ENCODE measurements around the gene KDM6A.
A peak's percentile ranks its signal among the peaks of the same experiment; 100 is the strongest.
"Not testable (repeated sequence)": the region's sequence is repeated elsewhere in the genome, so short reads cannot be mapped to it uniquely, and the experiment has no call there.

KDM6A gene

DNA sequence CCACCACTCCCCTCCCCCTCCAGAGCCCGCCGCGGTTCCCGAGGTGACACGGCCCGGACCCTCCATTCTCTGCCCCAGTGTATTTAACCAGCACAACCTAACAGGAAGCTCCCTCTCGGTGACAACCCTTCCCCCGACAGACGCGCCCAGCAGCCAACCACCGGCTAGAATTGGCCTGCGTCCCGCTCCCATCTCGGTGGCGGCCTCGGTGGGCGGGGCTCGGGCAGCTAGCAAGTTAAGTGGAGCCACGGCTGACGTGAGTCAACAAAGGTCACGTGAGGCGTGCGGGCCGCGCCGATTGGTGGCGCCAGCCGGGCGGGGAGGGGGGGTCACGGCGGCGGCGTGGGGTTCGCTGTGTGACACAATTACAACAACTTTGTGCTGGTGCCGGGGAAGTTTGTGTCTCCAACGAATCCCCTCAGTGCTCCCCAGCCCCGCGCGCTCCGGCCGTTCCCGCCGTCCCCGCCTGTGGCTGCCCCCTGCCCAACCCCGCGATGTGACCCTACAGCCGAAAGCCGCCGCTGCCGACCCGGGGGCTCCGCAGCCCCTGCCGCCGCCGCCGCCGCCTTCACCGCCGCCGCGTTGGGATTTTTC, at the start of gene KDM6A:
KDM6A (plus strand) TSS at position 368 of the 594 bp plus-strand sequence. CDS start 364 bp downstream, outside the sequence.
- DNase-seq (ENCODE audit: low read depth), result peak; percentile 99

DNA sequence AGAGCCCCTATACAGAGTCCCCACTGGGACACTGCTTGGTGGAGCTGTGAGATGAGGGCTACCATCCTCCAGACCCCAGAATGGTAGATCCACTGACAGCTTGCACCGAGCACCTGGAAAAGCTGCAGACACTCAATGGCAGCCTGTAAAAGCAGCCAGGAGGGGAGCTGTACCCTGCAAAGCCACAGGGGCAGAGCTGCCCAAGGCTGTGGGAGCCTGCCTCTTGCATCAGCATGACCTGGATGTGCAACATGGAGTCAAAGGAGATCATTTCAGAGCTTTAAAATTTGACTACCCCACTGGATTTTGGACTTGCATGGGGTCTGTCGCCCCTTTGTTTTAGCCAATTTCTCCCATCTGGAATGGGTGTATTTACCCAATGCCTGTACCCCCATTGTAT, 49.8 kb upstream of the KDM6A start:
- not testable (repeated sequence) for DNase-seq (ENCODE audit: low read depth)

DNA sequence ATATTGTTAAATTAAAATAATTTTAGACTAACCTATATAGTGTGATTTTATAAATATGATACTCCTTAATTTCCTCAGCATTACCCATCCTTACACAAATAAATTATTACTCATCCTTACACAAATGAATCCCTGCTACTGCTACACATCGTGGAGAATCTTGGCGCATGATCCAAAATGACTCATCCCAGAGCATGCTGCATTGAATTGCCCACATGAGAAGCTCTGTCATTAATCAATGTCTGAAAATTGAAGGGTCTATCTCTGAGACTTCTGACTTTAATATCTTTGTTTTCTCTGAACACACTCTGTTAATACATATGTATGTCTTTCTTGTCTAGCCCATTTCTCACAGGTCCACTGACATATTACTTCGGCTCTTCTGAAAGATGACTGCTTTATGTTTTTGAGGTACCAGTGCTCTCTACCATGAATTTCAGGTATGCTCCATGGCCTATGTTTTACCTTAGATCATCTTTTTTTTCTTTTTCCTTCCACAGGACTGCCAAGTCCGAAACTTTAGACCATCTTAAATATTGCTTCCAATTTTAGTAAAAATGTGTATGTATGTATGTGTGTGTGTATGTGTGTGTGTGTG, 44.9 kb upstream of the KDM6A start:
- DNase-seq (ENCODE audit: low read depth), result no peak

DNA sequence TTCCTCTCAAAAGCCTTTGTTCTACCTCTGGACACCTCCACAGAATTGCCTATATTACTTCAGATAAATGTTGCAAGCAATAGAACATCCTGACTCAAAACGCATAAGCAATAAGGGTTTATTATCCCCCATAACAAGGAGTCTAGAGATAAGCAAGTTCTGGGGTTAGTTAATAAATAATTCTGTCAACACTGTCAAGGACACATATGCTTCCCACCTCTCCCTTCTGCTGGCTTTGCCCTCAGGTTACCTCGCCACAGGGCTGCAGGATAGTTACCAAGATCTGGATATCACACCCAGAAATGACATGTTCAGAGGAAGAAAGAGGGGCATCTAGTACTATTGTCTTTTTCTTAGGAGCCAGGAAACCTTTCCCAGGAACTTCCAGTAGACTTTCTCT, 43.2 kb upstream of the KDM6A start:
- DNase-seq (ENCODE audit: low read depth), result no peak

DNA sequence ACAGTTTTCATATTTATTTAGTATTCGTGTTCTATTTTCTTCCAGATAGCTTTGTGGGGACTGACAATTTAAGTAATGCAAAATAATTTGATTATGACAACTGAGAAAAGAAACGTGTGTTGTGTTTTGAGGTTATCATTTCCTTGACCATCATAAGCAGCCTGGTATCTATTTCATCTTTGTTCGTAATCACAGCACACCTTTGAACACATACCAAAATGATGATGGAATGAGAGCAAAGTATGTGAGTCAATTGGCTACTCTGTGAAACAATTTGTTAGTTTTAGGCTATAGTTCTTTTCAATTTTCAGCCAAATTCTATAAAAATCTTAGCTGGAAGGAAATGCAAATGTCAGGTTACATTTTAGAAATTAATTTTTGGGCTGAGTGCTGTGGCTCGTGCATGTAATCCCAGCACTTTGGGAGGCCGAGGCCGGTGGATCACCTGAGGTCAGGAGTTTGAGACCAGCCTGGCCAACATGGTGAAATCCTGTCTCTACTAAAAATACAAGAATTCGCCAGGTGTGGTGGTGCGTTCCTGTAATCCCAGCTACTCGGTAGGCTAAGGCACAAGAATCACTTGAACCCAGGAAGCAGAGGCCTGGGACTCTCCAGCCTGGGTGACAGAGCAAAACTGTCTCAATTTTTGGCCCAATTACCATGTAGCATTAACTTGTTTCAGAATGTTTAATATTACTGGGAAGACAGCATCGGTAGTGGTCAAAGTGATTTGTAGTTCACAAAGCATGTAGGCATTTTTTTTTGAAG, 30.3 kb upstream of the KDM6A start:
- DNase-seq (ENCODE audit: low read depth), result no peak

DNA sequence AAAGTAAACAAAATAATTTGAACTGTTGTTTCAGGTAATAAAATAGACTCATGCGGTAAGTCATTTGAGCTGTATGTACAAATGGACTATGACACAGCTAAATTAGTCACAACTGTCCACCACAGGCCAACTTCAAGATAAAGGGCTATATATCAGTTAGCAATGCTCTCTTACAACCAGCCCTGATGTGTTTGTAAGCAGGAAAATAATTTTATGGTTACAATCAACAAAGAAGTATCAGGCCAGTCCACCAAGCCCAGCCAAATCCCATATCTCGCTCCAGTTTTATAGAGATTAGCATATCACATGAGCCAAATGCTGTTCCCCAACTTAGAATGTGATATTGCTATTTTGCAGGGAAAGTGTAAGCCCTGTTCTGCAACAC, 29.7 kb upstream of the KDM6A start:
- DNase-seq (ENCODE audit: low read depth), result no peak

DNA sequence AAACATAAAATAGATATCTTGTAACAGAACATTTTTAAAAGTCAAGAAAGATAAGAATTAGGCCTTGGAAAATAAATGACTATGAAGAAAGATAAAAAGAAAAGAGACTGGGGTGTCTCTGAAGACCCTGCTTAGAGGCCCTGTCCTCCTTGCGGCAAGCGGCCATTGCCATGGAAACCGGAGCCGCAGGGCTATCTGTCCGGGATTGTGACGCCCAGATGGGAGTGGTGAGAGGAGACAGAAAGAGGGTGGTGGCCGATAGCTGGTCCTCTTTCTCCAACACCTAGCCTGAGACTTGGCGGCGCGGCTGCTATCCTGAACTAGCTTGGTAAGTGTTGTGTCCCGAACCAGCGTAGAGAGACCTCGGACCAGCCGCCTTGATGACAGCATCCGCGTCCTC, 29.2 kb upstream of the KDM6A start, which contains the start of gene DUSP21:
DUSP21 (plus strand) TSS at position 269 of the 400 bp plus-strand sequence; CDS start at position 381, 112 bp downstream.
- DNase-seq (ENCODE audit: low read depth), result no peak

DNA sequence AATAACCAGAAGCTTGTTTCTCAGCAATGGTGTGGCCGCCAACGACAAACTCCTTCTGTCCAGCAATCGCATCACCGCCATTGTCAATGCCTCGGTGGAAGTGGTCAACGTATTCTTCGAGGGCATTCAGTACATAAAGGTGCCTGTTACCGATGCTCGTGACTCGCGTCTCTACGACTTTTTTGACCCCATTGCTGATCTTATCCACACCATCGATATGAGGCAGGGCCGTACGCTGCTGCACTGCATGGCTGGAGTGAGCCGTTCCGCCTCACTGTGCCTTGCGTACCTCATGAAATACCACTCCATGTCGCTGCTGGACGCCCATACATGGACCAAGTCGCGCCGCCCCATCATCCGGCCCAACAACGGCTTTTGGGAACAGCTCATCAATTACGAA, 28.8 kb upstream of the KDM6A start:
- DNase-seq (ENCODE audit: low read depth), result no peak

DNA sequence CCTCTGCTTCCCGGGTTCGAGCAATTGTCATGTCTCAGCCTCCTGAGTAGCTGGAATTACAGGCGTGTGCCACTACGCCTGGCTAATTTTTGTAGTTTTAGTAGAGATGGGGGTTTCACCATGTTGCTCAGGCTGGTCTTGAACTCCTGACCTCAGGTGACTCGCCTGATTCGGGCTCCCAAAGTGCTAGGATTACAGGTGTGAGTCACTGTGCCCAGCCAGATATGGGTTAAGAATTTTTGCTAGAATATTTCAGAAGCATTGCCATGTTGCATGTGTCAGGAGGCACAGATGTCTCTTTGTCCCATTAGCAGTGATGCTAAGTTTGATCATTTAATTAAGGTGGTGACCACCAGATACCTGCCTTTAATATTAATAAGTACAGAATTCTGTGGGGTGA, 22.1 kb upstream of the KDM6A start:
- DNase-seq (ENCODE audit: low read depth), result not testable (repeated sequence)

DNA sequence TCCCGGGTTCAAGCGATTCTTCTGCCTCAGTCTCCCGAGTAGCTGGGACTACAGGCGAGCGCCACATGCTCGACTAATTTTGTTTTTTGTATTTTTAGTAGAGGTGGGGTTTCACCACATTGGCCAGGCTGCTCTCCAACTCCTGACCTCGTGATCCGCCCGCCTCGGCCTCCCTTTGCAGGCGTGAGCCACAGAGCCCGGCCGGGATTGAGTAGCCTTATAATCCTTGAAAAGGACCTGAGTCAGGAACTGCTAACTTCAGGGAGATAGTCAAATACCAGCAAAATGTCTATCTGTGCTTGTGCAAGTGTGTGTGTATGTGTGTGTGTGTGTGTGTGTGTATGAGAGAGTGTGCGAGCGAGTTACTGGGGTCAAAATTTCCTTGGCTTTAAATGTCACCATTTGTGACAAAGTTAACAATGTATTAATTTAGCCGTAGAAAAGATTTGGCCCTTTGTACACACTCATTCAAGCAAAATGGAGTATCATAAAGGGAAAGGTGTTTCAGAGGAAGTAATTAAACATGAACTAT, 1.8 kb upstream of the KDM6A start:
- DNase-seq (ENCODE audit: low read depth), result no peak

DNA sequence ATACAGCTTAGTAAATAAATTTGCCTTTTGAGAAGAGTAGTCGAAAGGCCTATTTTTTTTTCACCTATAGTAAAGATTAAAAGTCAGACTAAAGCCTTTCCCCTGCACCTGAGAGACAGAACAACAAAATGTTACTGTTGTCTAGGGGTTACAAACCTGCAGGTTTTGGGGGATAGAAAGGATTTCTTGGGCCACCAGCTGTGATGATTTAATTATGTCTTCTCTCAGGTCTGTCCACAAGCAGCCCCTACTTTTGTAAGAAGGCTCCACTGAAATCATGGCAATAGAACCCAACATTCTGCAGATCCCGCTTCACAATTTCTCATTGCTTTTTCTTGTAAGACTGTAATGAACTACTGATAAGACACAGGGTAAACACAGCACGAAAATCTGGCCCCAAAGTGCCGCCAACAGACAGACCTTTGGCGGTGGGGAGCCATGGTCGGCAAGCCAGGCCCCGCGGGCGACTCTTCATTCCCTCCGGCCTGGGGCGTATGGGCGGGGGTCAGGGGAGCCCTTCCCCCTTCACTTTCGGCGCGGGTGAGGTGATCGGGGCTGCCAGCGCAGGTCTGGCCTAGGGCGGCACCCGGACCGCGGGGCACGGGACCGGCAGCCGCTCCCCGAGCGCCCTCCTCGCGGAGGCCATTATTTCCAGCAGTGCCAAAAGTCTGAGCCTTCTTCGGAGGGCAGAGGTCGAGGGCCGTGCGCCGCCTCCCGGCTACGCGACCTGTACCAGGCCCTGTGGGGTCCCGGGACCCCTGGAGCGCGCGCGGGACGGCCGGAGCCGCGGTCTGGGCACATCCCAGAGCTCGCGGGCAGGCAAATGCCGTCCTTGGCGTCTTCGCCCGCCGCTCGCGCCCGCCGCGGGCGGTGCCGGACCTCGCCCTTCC, 812 bp upstream of the KDM6A start:
- DNase-seq (ENCODE audit: low read depth), result peak; percentile 25

DNA sequence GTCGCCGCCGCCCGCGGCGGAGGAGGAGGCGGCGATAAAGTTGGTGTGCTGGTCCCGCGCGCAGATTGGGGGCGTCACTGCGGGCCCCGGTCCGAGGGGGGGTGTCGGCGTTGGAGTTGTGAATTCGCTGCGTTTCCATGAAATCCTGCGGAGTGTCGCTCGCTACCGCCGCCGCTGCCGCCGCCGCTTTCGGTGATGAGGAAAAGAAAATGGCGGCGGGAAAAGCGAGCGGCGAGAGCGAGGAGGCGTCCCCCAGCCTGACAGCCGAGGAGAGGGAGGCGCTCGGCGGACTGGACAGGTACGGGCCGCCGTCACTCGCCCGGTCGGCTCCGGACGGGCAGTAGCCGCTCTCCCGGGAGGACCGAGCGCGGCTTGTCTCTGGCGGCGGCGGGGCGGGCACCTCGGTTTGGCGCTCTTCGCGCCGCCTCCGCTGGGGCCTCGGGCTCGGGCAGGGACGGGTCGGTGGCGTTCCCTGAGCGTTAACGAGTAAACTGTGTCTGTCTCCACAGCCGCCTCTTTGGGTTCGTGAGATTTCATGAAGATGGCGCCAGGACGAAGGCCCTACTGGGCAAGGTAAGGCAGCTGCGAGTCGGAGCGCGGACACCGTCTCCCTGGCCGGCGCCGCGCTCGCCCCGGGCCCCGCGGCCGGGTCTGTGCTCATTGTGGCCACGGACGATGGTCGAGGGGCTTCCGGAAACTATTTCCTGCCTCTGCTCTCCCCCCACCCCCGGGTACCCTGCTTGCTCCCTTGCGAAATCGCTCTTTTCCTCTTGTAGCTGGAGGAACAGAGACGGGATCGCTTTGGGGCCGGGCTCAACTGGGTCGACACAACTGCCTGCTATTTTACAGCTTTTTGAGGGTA, 658 bp downstream of the KDM6A start:
- DNase-seq (ENCODE audit: low read depth), result peak; percentile 43

DNA sequence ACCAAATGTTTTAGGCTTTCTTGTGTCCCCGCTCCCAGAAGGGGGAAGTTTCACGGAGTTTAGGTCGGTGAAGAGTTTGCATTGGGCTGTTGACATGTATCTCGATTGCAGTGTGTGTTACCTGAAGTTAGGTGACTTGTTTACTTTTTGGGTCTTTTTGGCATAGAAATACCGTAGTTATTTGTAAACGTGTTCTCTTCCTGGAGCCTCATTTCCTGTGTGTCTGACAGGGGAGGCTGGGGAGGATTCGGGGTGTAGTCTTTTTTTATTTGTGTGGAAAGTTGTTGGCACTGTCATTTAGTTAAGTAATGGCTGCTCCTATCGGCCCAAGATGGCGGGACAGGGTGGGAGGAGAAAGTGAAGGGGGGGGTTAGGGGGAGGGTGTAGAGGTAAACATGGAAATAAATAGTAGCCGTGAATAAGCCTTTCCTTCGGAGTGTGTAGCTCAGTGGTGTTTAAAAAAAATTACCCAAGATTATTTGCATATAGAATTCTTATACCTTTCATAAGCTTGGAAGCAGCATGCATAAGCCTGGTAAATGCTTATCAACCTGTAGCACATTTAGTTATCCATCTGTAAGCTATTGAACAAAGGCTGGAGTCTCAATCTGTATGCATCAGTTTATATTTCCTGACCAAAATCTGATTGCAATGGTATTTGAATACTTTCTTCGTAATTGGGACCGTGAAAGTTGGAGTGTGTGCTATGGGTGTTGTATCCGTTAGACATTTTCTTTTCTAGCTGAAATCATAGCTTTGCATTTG, 1.6 kb downstream of the KDM6A start:
- peak; percentile 38 for DNase-seq (ENCODE audit: low read depth)

DNA sequence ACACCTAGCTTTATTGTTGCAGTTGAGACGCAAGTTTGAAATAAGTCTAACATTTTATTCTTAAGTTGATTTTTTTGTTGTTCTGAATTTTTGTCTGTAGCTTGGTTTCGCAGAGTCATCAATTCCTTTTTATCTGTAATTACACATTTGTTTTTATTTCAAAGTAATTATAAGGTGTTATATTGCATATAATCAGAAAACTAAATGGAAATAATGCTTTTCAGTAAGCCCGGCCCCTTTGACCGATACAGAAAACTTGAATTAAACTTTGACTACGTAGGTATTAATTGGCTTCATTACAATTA, 2.1 kb downstream of the KDM6A start:
- no peak for DNase-seq (ENCODE audit: low read depth)

DNA sequence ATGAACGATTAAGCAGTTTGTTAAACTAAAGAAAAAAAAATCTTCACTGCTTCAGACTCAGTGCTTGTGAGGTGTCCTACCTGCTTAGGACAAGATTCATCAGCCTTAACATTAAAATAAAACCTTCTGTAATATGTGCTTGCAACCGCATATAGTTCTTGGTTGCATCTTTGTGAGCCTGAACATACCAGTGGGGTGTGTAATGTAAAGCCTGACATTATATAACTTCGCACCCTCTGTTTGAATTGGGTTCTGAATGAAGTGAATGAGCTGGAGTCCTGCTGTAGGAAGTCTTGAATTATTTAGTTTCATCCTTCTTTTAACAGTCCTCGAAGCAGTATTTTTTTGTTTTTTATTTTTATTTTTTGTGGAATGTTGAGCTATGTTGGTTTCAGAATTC, 3.1 kb downstream of the KDM6A start:
- DNase-seq (ENCODE audit: low read depth), result no peak

DNA sequence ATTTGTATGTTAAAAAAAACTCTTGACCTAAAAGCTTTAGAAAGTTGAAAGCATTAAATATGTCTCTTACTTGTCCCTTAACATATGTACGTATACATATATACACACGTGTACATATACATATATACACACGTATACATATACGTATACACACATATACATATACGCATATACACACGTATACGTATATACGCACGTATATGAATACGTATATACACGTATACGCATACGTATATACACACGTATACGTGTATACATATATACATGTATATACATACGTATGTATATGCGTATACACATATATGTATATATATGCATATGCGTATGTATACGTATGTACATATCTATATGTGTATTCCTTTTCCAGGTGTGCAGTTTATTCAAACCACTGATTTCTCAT, 3.8 kb downstream of the KDM6A start:
- DNase-seq (ENCODE audit: low read depth), result no peak

DNA sequence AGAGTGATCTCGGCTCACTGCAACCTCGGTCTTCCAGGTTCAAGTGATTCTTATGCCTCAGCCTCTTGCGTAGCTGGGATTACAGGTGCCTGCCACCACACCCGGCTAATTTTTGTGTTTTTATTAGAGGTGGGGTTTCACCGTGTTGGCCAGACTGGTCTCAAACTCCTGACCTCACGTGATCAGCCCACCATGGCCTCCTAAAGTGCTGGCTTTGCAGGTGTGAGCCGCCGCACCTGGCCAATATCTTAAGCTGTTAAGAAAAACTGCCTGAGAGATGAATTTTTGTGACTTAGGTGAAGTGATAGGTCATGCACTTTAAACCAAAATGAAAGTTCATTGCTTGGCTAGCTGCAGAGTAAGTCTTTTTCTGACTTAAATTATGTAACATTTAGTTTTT, 5.8 kb downstream of the KDM6A start:
- DNase-seq (ENCODE audit: low read depth), result no peak

DNA sequence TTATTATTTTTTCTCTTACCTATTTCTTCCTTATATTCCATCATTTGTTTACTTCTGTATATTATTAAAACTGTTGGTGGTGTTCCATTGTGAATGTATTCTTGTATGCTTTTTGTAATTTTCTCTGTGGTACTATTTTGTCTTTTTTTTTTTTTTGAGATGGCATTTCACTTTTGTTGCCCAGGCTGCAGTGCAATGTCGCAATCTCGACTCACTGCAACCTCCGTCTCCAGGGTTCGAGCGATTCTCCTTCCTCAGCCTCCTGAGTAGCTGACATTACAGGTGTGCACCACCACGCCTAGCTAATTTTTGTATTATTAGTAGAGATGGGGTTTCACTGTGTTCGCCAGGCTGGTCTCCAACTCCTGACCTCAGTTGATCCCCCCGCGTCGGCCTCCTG, 8.6 kb downstream of the KDM6A start:
- no peak for DNase-seq (ENCODE audit: low read depth)

DNA sequence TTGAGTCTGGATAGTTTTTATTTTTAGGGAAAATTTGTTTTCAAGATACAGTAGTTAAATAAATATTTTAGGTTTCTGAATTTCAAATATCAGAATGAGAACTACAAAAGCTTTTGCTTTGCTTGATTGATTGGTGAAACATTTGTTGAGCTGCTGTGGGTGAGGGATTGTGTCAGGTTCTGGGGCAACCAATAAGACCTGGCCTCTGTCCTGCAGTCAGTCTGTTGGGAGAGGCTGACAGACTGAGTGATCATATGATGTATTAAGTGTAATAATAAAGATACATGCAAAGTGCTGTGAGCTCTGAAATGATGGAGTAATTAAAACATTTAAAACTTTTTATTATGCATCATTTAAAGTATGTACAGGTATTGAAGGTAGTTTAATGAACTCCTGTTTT, 9.6 kb downstream of the KDM6A start:
- no peak for DNase-seq (ENCODE audit: low read depth)

DNA sequence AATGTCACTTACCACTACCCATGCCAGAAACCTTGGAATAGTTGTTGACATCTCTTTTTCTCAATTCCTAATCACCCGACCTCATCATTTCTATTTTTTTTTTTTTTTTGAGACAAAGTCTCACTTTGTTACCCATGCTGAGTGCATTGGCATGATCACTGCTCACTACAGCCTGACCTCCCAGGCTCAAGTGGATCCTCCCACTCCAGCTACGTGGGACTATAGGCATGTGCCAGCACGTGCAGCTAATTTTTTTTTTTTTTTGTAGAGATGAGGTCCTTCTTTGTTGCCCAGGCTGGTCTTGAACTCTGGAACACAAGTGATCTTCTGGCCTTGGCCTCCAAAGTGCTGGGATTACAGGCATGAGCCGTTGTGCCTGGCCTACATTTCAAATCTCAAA, 12.0 kb downstream of the KDM6A start:
- DNase-seq (ENCODE audit: low read depth), result no peak

DNA sequence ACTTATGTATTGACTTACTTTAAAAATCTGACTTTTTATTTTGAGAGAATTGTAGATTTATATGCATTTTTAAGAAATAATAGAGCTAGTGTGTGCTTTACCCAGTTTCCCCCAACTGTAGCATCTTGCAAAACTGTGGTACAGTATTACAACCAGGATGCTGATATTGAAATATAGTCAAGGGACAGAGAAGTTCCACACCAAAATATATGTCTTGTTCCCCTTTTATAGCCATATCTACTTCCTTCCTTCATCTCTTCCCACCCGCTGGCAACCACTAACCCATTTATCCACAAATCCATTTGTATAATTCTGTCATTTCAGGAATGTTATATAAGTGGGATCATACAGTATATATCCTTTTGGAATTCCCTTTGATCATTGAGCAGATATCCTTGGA, 16.8 kb downstream of the KDM6A start:
- no peak for DNase-seq (ENCODE audit: low read depth)

Data from activated T-helper 9 cell treated with anti-CD3 and anti-CD28 coated beads, Interleukin-2, amount 50 U/mL, for 16 hours (primary cell).